ENCODE measurements around the gene DUSP14. TPM values are rescaled to one million over a fixed set of nuclear protein-coding genes. Genes with fewer than 3 reads are reported as not detected.
"Not testable (repeated sequence)": the region's sequence is repeated elsewhere in the genome, so short reads cannot be mapped to it uniquely, and the experiment has no call there.

Gene DUSP14
- total RNA-seq, 2 donors from 2014 or later: 2.2 to 3.0 TPM

DNA sequence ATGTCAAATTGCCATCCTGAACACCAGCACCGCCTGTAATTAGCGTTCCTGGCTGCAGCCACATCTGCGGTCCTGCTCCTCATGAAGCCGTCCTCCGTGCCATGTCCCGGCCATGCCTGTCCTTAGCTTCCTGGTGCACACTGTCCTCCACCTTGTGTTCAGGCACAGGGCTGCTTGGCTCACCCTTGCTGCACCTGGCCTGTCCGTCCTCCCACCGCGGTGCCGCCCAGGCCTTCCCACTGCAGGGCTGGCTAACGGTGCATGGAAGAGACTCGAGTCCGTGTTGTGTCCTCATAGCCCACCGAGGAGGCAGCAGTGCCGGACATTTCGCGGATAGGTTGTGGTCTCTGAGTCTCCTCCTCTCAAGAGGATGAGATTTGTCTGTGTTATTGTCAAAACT, 20.4 kb downstream of the DUSP14 start:
- Histone ChIP-seq H3K27ac (no peak overlapping the region), H3K4me1 (no peaks in the 10 kb centered on the region), H3K9me3 (no peaks in the 10 kb centered on the region), H3K27me3 (no peaks in the 10 kb centered on the region), H3K36me3 (no peaks in the 10 kb centered on the region), H3K9ac (ENCODE audit: low read depth in 2 of 2, low read length in 2 of 2) (no peak overlapping the region), H3K4me3 (no peak overlapping the region)
- intact Hi-C loops (cut with DNase I): no loop called here
- TF ChIP-seq, protein P1, sequence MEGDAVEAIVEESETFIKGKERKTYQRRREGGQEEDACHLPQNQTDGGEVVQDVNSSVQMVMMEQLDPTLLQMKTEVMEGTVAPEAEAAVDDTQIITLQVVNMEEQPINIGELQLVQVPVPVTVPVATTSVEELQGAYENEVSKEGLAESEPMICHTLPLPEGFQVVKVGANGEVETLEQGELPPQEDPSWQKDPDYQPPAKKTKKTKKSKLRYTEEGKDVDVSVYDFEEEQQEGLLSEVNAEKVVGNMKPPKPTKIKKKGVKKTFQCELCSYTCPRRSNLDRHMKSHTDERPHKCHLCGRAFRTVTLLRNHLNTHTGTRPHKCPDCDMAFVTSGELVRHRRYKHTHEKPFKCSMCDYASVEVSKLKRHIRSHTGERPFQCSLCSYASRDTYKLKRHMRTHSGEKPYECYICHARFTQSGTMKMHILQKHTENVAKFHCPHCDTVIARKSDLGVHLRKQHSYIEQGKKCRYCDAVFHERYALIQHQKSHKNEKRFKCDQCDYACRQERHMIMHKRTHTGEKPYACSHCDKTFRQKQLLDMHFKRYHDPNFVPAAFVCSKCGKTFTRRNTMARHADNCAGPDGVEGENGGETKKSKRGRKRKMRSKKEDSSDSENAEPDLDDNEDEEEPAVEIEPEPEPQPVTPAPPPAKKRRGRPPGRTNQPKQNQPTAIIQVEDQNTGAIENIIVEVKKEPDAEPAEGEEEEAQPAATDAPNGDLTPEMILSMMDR (IDR thresholded peaks at IDR 0.05): no peak
- DNase-seq: no peak

DNA sequence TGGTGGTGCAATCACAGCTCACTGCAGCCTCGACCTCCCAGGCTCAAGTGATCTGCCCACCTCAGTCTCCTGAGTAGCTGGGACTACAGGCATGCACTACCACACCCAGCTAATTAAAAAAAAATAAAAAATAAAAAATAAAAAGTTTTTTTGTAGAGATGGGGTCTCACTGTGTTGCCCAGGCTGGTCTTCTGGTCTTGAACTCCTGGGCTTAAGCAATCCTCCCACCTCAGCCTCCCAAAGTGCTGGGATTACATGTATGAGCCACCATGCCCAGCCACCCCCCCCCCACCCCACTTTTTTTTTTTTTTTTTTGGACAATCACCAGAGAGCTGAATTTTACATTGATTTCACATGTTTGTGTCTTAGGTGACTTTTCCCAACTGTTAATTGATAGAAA, 22.0 kb downstream of the DUSP14 start:
- H3K27ac ChIP-seq; DNase-seq; H3K9ac ChIP-seq (ENCODE audit: low read depth in 2 of 2, low read length in 2 of 2); intact Hi-C loops (cut with DNase I); H3K27me3 ChIP-seq; H3K4me1 ChIP-seq; H3K4me3 ChIP-seq; H3K9me3 ChIP-seq; H3K36me3 ChIP-seq: not testable (repeated sequence)

DNA sequence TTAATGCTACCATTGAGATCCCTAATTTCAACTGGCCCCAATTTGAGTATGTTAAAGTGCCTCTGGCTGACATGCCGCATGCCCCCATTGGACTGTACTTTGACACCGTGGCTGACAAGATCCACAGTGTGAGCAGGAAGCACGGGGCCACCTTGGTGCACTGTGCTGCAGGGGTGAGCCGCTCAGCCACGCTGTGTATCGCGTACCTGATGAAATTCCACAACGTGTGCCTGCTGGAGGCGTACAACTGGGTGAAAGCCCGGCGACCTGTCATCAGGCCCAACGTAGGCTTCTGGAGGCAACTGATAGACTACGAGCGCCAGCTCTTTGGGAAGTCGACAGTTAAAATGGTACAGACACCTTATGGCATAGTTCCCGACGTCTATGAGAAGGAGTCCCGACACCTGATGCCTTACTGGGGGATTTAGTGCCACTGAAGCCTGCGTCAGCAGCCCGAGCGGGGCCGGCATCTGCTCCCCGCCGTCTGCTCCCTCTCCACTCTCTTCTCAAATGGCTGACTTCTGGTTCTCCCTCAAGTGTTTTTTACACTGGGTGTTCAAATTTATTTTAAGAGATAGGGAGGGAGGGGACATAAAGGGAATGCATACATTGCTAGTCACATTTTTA, 22.9 kb downstream of the DUSP14 start:
- Histone ChIP-seq H3K36me3 (no peaks in the 10 kb centered on the region), H3K9me3 (no peaks in the 10 kb centered on the region)

DNA sequence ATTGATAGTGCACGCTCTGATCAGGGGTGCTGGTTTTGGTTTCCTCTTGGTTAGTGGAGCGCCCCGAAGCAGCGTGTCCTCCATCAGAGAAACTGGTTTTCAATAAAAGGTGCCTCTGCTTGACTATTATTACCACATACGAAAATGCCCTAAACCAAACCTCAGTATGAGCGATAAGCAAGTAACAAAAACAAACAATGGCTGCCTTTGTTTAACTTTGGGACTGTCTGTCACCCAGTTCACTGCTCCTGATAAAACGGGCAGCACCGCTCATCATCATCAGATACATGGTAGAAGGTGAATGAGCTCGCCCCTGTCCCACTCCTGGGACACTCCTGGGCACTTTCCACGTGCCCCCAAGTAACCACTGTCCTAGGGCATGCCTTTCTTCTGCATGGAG, 24.0 kb downstream of the DUSP14 start:
- H3K27ac ChIP-seq: no peak overlapping the region
- no peak overlapping the region for H3K4me3 ChIP-seq
- no peaks in the 10 kb centered on the region for H3K27me3 ChIP-seq
- DNase-seq: no peak
- H3K9me3 ChIP-seq: no peaks in the 10 kb centered on the region
- no peak overlapping the region for H3K9ac ChIP-seq (ENCODE audit: low read depth in 2 of 2, low read length in 2 of 2)
- H3K4me1 ChIP-seq: no peaks in the 10 kb centered on the region
- intact Hi-C loops (cut with DNase I): no loop called here
- no peaks in the 10 kb centered on the region for H3K36me3 ChIP-seq
- TF ChIP-seq, protein P1 (IDR thresholded peaks at IDR 0.05): no peak

More for the DNA sequence above, 22.9 kb downstream of the DUSP14 start:
- DNase-seq: no peak
- intact Hi-C loops (cut with DNase I): no loop called here
- Histone ChIP-seq H3K9ac (ENCODE audit: low read depth in 2 of 2, low read length in 2 of 2) (no peak overlapping the region), H3K27ac (no peak overlapping the region), H3K4me1 (no peaks in the 10 kb centered on the region), H3K27me3 (no peaks in the 10 kb centered on the region), H3K4me3 (no peak overlapping the region)
- TF ChIP-seq, protein P1 (IDR thresholded peaks at IDR 0.05): no peak

DNA sequence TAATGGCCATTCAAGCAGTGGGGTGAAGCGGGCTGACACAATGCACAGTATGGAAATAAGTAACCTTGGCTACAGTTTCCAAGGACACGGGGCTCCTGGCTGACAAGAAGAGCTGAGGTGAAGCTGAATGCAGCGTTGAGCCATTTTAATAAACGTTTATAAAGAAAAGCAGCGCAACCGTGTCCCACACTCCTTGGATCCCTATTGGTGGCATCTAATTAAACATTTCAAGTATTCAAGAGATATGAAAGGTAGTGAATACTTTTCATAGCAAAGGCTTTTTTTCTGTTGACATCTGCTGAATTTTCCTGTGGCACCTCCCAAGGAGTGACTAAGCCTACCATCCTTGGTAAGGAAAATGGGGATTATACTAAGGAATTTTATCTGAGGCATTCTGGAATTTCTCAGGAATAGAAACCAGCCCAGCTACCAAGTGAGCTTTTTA, 26.5 kb downstream of the DUSP14 start:
- no peaks in the 10 kb centered on the region for H3K4me1 ChIP-seq
- intact Hi-C loops (cut with DNase I): no loop called here
- no peak for DNase-seq
- TF ChIP-seq, protein P1 (IDR thresholded peaks at IDR 0.05): no peak
- no peak overlapping the region for H3K27ac ChIP-seq
- no peak overlapping the region for H3K9ac ChIP-seq (ENCODE audit: low read depth in 2 of 2, low read length in 2 of 2)
- no peaks in the 10 kb centered on the region for H3K9me3 ChIP-seq
- no peaks in the 10 kb centered on the region for H3K27me3 ChIP-seq
- no peaks in the 10 kb centered on the region for H3K36me3 ChIP-seq
- H3K4me3 ChIP-seq: no peak overlapping the region

DNA sequence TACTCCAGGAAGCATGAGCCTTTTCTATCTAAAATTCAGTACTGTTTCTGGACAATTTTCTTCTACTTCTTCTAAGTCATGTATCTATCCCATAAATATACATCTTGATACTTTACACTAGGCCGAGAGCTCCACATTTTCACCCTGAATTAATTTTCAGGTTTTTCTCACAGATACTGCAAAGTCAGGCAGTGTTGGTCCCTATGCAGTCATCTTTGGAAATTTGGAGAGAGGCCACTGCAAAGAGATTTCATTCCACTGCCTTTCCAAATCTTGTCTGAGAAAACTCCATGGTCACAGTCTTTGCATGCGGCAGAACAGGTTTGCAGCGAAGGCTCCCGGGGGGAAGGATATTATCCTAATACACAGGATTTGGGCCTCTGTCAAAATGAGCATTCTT, 28.2 kb downstream of the DUSP14 start:
- H3K4me3 ChIP-seq: no peak overlapping the region
- TF ChIP-seq, protein P1 (IDR thresholded peaks at IDR 0.05): no peak
- H3K36me3 ChIP-seq: no peaks in the 10 kb centered on the region
- intact Hi-C loops (cut with DNase I): no loop called here
- no peak overlapping the region for H3K27ac ChIP-seq
- no peak overlapping the region for H3K9ac ChIP-seq (ENCODE audit: low read depth in 2 of 2, low read length in 2 of 2)
- no peaks in the 10 kb centered on the region for H3K9me3 ChIP-seq
- no peaks in the 10 kb centered on the region for H3K4me1 ChIP-seq
- no peaks in the 10 kb centered on the region for H3K27me3 ChIP-seq
- no peak for DNase-seq

Data from colonic mucosa (tissue), 4 donors.